Transverse colon (tissue), 4 donors: ENCODE measurements around the gene ZYG11A.

Experiments
- CTCF ChIP-seq, 5 experiments: fragments of 200-600 bp in 3 of 5; fragments of 450-650 bp in 2 of 5; sonication (generic) in 3 of 5; IDR thresholded peaks; 1 replicate in 2 of 5; 2 replicates in 3 of 5; pipeline ENCODE4 v1.5.1; 2016 to 2017; ENCODE audit warnings: antibody characterized with exemption in 5 of 5, inconsistent platforms in 3 of 5, mild to moderate bottlenecking in 2 of 5, moderate library complexity in 1 of 5
- POLR2A ChIP-seq: fragments of 450-650 bp; IDR thresholded peaks from one replicate; pipeline ENCODE4 v1.6.1; 2016; ENCODE audit warnings: antibody characterized with exemption, mild to moderate bottlenecking, moderate library complexity
- POLR2AphosphoS5 ChIP-seq, 3 donors: sonication (generic); formaldehyde crosslinking; IDR thresholded peaks; one replicate each; pipeline ENCODE4 v1.6.1; 2016; ENCODE audit warnings: antibody characterized with exemption in 3 of 3

GRCh38 chr1:52795464-52795863 lies 47.1 kb upstream of the ZYG11A start:
- TF ChIP-seq CTCF (IDR thresholded peaks at IDR 0.05) (no peak), POLR2A (no peak), POLR2AphosphoS5 (IDR thresholded peaks at IDR 0.05) (no peak)
